Measurements from ENCODE around the gene CSMD2. TPM values are rescaled to one million over a fixed set of nuclear protein-coding genes. Genes with fewer than 3 reads are reported as not detected.

The CSMD2 gene
- total and polyA plus RNA-seq, 2 of the 8 experiments (the other 6 are each of a cell fraction or from before 2014, with no cell fraction given) = 7.0 to 14.7 TPM

- H3K23me2 ChIP-seq (ENCODE audit: low read depth, low read length) = no peaks in the 10 kb centered on the region
- no peak overlapping the region for H2AK5ac ChIP-seq (ENCODE audit: low read depth, low read length)
- H3K36me3 ChIP-seq (ENCODE audit: control insufficient read depth in 2 of 4, insufficient read depth in 4 of 4, low read length in 3 of 4) = peaks cover 0 to 13% (median 3%) of the 10 kb centered on the region in 4 experiments; a peak in 5 of 8 replicates
- no peak overlapping the region for H2BK5ac ChIP-seq (ENCODE audit: low read depth, low read length)
- no peak overlapping the region for H2AFZ ChIP-seq (ENCODE audit: low read length)
- no peak overlapping the region for H4K91ac ChIP-seq (replicated peaks; ENCODE audit: insufficient read length, low read length)
- H3K4me2 ChIP-seq (ENCODE audit: insufficient read depth in 1 of 2, low read depth in 2 of 2, low read length in 2 of 2) = no peak overlapping the region
- FAIRE-seq (no peak), DNase-seq (ENCODE audit: low read depth in 1 of 2, low spot score in 2 of 2) (no peak)
- H3K23ac ChIP-seq (ENCODE audit: insufficient read length) = no peak overlapping the region
- no peak overlapping the region for H4K8ac ChIP-seq (ENCODE audit: extremely low read depth, insufficient read depth, low read length)
- no peaks in the 10 kb centered on the region for H3K79me1 ChIP-seq (ENCODE audit: low read depth, low read length)
- WGBS, 2 experiments (ENCODE audit: extremely low coverage in 1 of 2, insufficient coverage in 1 of 2, insufficient read length in 1 of 2, insufficient replicate concordance in 2 of 2, low coverage in 1 of 2, low lambda C conversion rate in 2 of 2, missing lambda C conversion rate in 1 of 2) = 91% methylated on average over 9 of the region's 9 CpGs; no CpG with 5 or more reads in 1 of the 2 experiments
- ChIA-PET CTCF (ENCODE audit: partially characterized antibody) (interaction anchor here (0.5 to 1.6 kb wide), 3 partner anchors 8 to 372 kb away, joined by 3 to 6 read pairs (median 4); no protein-coding TSS in a partner anchor), POLR2A (ENCODE audit: partially characterized antibody) (no interaction called here)
- no peaks in the 10 kb centered on the region for H3K79me2 ChIP-seq (ENCODE audit: control insufficient read depth in 1 of 2, insufficient read depth in 2 of 2, low read length in 2 of 2)
- H3K14ac ChIP-seq (ENCODE audit: insufficient read length) = no peak overlapping the region
- H3K56ac ChIP-seq (replicated peaks; ENCODE audit: insufficient read length, low read depth, low read length) = no peak overlapping the region
- H4K5ac ChIP-seq (ENCODE audit: insufficient read length, low read depth, low read length) = no peak overlapping the region
- H2BK20ac ChIP-seq (ENCODE audit: low read length) = no peak overlapping the region
- TF ChIP-seq TAF1 (IDR thresholded peaks at IDR 0.05; ENCODE audit: low read depth, low read length) = no peak
- TF ChIP-seq RAD21 (IDR thresholded peaks at IDR 0.05 in 1 of 2, conservative IDR thresholded peaks at IDR 0.05 in 1 of 2; ENCODE audit: low read depth in 2 of 2, low read length in 2 of 2) = no peak
- no peak for TF ChIP-seq NANOG (IDR thresholded peaks at IDR 0.05; ENCODE audit: insufficient read depth, low read depth, low read length, poor library complexity, severe bottlenecking)
- TF ChIP-seq JUN (IDR thresholded peaks at IDR 0.05; ENCODE audit: low read depth, low read length) = no peak
- TF ChIP-seq CTCF (IDR thresholded peaks at IDR 0.05; ENCODE audit: control extremely low read depth in 1 of 3, insufficient read depth in 1 of 3, low read depth in 1 of 3, low read length in 3 of 3) = no peak
- no peak for TF ChIP-seq SUZ12 (IDR thresholded peaks at IDR 0.05; ENCODE audit: low read length)
- TF ChIP-seq KDM1A (IDR thresholded peaks at IDR 0.05; ENCODE audit: borderline replicate concordance, low read length) = no peak
- no peak for TF ChIP-seq TEAD4 (IDR thresholded peaks at IDR 0.05; ENCODE audit: low read depth, low read length)
- no peak for TF ChIP-seq EP300 (IDR thresholded peaks at IDR 0.05; ENCODE audit: borderline replicate concordance in 1 of 2, low read depth in 2 of 2, low read length in 2 of 2)
- no peak for TF ChIP-seq SIRT6 (IDR thresholded peaks at IDR 0.05; ENCODE audit: low read length)
- no peak for TF ChIP-seq SP2 (IDR thresholded peaks at IDR 0.05; ENCODE audit: low read length)
- no peaks in the 10 kb centered on the region for H3K27me3 ChIP-seq (replicated peaks in 1 of 4; ENCODE audit: control insufficient read depth in 3 of 4, extremely low read depth in 1 of 4, insufficient read depth in 3 of 4, low read length in 3 of 4)
- no peak overlapping the region for H3K4me3 ChIP-seq (ENCODE audit: extremely low read depth in 1 of 4, insufficient read depth in 2 of 4, low read depth in 3 of 4, low read length in 4 of 4)
- no peak overlapping the region for H2BK12ac ChIP-seq (ENCODE audit: low read depth, low read length)
- H2BK120ac ChIP-seq (replicated peaks; ENCODE audit: low read depth, low read length) = no peak overlapping the region
- no peak overlapping the region for H3K4ac ChIP-seq (replicated peaks; ENCODE audit: insufficient read length, low read depth, low read length)
- no peak overlapping the region for H3K18ac ChIP-seq (ENCODE audit: extremely low read depth, low read length)
- H3K4me1 ChIP-seq (replicated peaks in 1 of 4; ENCODE audit: control insufficient read depth in 3 of 4, insufficient read depth in 4 of 4, low read length in 3 of 4) = peaks cover 0 to 6% (median 0%) of the 10 kb centered on the region in 4 experiments; a peak in 2 of 7 replicates
- H3K9ac ChIP-seq (replicated peaks in 1 of 4; ENCODE audit: extremely low read depth in 1 of 4, low read depth in 3 of 4, low read length in 3 of 4) = no peak overlapping the region
- no peak overlapping the region for H3K27ac ChIP-seq (ENCODE audit: low read depth, low read length)
- H3K9me3 ChIP-seq (ENCODE audit: insufficient read depth in 2 of 2, low read depth in 1 of 2, low read length in 1 of 2) = no peaks in the 10 kb centered on the region
- peaks cover 0 to 4% of the 10 kb centered on the region in 2 experiments for H4K20me1 ChIP-seq (replicated peaks in 1 of 2; ENCODE audit: control insufficient read depth in 1 of 2, insufficient read depth in 2 of 2, low read length in 2 of 2)
- no peak overlapping the region for H2BK15ac ChIP-seq (ENCODE audit: low read length)
Observed at GRCh38 chr1:33738536-33738935, 426.5 kb downstream of the CSMD2 start.
